Measurements from ENCODE around the gene CPA4.
"Not testable (repeated sequence)": the region's sequence is repeated elsewhere in the genome, so short reads cannot be mapped to it uniquely, and the experiment has no call there.

CPA4 gene, protein sequence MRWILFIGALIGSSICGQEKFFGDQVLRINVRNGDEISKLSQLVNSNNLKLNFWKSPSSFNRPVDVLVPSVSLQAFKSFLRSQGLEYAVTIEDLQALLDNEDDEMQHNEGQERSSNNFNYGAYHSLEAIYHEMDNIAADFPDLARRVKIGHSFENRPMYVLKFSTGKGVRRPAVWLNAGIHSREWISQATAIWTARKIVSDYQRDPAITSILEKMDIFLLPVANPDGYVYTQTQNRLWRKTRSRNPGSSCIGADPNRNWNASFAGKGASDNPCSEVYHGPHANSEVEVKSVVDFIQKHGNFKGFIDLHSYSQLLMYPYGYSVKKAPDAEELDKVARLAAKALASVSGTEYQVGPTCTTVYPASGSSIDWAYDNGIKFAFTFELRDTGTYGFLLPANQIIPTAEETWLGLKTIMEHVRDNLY

GRCh38 chr7:130292682-130293257, at the start of gene CPA4:
Gene CPA4 (plus strand): TSS chr7:130293161. CDS start chr7:130293181, 20 bp downstream.
- no peak for DNase-seq

DNA sequence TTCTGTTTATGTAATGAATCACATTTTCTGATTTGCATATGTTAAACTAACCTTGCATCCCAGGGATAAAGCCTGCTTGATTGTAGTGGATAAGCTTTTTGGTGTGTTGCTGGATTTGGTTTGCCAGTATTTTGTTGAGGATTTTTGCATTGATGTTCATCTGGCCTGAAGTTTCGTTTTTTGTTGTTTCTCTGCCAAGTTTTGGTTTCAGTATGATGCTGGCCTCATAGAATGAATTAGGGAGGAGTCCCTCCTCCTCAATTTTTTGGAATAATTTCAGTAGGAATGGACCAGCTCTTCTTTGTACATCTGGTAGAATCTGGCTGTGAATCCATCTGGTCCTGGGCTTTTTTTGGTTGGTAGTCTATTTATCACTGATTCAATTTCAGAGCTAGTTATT, 49.5 kb upstream of the CPA4 start:
- not testable (repeated sequence) for DNase-seq

DNA sequence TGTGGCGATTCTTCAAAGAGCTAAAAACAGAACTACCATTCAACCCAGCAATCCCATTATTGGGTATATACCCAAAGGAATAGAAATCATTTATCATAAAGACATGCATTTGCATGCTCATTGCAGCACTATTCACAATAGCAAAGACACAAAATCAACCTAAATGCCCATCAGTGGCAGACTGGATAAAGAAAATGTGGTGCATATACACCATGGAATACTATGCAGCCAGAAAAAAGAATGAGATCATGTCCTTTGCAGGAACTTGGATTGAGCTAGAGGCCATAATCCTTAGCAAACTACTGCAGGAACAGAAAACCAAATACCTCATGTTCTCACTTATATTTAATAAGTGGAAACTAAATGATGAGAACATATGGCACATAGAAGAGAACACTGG, 46.5 kb upstream of the CPA4 start:
- not testable (repeated sequence) for DNase-seq

- DNase-seq, result not testable (repeated sequence)
Measured at GRCh38 chr7:130248842-130249241, 44.1 kb upstream of the CPA4 start.

DNA sequence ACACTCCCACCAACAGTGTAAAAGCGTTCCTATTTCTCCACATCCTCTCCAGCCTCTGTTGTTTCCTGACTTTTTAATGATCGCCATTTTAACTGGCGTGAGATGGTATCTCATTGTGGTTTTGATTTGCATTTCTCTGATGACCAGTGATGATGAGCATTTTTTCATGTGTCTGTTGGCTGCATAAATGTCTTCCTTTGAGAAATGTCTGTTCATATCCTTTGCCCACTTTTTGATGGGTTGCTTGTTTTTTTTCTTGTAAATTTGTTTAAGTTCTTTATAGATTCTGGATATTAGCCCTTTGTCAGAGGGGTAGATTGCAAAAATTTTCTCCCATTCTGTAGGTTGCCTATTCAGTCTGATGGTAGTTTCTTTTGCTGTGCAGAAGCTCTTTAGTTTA, 43.3 kb upstream of the CPA4 start:
- not testable (repeated sequence) for DNase-seq

DNA sequence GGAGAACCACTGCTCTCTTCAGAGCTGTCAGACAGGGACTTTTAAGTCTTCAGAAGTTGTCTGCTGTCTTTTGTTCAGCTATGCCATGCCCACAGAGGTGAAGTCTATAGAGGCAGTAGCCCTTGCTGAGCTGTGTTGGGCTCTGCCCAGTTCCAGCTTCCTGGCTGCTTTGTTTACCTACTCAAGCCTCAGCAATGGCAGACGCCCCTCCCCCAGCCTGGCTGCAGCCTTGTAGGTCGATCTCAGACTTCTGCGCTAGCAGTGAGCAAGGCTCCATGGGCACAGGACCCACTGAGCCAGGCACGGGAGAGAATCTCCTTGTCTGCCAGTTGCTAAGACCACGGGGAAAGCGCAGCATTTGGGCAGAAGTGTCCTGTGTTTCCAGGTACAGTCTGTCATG, 38.4 kb upstream of the CPA4 start:
- DNase-seq, result no peak

DNA sequence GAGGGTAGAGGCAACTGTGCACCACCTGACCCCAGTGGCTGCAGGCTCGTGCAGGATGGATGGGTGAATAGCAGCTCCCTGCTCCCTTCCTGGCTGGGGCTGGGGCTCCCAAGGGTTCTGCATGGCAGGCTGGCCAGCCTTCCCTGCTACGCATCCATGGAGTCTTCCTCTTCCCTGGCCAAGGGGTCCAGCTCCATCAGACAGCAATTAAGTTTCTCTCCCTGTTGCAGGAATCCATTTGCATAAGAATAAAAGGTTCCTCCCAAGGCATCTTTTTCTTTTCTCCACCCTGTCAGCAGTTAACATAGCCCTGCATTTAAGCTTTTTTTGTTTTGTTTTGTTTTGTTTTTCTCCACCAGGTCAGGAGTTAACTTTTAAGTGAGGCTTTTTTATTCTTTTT, 36.3 kb upstream of the CPA4 start:
- DNase-seq, result no peak

DNA sequence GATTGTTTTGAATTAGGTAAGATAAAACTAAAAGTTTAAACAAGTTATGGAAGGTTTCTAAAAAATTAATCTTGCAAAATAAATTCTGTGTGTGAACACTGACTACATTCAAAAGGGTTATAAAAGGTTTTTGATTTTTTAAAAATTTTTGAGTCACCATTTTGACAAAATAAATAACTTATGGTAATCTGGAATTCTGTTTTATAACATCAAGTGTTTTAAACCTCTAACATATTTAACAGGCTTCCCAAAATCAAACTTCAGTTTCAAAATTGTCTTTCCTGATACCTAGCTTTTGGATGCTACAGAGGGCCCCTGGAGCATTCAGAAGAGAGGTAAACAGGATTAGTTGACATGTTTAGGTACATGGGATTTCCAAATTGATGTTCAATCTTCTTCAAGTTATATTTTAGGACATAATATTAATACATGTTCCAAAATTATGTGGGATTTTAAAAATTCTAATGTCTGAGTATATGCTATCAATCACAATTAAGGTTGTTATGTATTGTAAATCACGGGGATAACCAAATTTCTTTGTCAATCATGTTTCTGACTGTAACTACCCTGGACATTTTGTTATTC, 34.4 kb upstream of the CPA4 start:
- DNase-seq, result no peak

DNA sequence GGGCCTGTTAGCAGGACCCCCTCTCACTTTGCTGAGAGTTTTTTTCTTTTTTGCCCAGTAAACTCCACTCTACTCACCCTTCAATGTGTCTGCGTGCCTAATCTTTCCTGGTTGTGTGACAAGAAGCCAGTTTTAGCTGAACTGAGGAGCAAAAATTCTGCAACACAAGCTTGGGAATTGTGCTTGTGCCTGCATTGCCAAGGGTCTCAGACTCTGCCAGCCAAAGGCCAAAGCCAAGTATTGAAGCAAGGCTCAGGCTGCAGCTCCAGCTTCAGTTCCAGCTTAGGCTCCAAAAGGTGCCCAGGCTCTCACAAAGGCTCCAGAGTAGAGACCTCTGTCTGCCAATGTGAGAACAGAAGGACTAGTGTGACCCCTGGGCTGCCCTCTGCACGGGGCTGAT, 30.5 kb upstream of the CPA4 start:
- DNase-seq, result no peak

DNA sequence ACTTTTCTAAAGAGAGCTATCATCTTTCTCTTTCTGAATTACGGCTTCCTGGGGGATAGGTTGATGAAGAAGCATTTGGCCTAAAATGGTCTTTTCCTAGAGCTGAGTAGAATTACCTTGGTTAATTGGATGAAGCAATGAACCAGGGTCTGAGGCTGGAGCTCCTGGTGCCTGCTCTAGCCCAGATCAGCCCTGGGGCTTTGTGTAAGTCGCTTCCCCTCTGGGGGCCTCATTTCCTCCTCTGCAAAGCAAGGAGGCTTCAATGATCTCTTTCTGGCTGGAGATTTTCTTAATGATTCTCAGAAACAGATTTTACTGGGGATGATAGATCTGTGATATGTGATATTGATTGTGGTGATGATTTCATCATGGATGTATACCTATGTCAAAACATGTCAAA, 29.8 kb upstream of the CPA4 start:
- DNase-seq, result no peak

DNA sequence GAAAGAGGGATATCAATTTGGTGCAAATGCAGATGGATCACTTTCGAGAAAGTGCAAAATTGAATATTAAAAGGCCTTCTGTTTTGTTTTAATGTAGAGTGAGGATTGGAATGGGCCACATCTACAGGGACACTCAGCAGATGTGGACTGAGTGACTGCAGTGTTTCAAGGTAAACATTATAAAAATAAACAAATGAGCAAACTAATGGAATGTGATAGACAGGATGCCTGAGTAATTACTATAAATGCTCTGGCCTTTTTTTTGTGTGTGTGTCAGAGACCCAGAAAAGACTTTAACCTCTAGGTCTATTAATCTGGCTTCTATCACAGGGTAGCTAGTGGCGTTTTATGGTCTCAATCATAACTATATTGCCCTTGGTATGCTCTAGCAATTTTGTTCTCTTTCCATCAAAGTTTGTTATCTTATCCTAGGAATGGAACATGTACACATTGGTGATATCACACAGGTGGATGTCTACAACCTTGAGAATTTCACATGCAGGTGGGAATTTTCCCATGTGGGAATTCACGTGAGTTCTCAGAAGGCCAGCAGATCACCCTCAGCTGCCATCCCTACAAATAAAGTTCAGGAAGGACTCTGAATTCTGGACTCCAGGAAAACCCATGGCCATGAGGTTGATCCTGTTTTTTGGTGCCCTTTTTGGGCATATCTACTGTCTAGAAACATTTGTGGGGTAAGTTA, 26.6 kb upstream of the CPA4 start, which contains the start of gene CPA2:
TSS of gene CPA2 (plus strand) at position 606 of the 703 bp plus-strand sequence. CDS start at position 625, 19 bp downstream.
- DNase-seq, result no peak

GRCh38 chr7:130266961-130267321, 26.0 kb upstream of the CPA4 start:
- DNase-seq, result no peak

DNA sequence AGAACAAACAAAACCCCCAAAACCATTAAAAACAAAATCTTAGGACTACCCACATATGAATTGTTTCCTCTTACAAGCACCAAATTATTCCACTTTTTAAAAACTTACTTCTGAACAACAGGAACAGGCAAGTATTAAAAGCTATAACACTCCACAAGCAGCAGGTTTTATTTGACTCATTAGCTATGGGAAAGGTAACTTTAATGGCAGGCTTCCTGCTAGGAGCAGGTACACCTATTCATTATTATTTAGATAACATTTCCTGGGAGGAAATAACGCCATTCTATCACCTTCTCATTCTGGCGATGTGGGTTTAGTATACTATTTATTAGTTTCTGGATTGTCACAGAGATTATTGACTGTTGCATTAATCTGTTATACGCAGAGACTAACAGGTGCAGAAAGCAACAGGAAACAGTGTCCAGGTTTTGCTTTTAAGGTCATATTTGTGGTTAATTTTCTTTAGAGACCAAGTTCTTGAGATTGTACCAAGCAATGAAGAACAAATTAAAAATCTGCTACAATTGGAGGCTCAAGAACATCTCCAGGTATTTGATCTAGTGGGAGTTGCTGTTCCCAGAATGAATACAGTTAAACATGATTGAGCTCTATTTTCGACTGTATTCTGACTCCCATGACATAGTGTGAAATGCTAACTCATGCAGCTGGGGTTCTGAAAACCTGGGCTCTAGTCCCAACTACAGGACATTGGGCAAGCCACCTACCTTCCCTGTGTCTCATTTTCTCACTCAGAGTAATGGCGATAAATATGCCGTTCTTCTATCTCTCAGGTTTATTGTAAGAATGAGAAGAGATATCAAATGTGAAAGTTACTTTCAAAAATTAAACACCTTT, 24.3 kb upstream of the CPA4 start:
- no peak for DNase-seq

- DNase-seq, result no peak
Measured at GRCh38 chr7:130269318-130269694, 23.7 kb upstream of the CPA4 start.

DNA sequence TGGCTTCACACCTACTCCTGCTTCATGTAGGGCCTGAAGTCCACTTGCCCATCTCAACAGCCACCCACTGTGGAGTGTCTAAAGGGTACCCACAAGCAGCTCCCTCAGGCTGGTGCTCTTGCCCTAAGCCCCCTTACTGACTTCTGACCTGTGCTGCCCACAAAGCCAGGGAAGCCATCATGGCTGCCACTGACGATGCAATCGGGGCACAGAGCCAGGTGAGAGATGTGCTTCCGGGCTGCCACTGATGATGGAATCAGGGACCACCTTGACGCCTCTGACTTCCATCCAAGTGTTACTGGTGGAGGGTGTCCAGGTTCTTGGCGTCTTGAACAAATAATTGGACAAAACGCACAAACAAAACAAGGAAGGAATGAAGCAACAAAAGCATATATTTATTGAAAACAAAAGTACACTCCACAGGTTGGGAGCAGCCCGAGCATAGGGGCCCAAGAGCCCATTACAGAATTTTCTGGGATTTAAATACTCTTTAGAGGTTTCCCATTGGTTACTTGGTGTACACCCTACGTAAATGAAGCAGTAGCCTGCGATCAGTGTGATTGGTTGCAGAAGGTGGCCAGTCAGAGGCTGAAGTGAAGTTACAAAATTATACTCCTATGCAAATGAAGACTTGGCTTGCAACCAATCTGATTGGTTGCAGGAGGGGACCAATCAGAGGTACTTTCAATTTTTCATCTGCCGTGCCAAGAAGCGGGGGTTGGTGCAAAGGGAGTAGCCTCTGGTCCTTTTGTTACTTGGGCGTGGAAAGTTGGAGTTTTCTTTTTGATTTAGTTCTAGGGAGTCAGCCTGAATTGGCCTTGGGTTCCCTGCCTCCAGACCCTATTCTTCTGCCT, 21.8 kb upstream of the CPA4 start:
- DNase-seq, result peak; percentile 8

GRCh38 chr7:130272381-130273080, 20.4 kb upstream of the CPA4 start:
- DNase-seq, result peak; percentile 67

GRCh38 chr7:130273081-130273932, 19.7 kb upstream of the CPA4 start:
- peak; percentile 97 for DNase-seq

DNA sequence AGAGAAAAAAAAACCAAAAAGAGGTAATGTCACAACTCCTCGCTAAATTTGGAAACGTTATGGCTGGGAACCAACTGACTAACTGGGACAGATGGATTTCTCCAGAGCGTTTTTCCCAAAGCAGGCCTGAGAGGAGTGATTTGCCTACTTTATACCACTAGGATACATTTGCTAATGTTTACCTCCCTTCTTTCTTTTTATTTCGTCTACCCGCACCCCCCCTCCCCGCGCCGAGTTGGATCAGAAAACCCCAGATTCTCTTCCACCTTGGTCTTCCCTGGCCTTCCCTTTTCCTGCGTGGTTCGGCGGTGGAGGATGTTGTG, 19.1 kb upstream of the CPA4 start:
- DNase-seq, result no peak

DNA sequence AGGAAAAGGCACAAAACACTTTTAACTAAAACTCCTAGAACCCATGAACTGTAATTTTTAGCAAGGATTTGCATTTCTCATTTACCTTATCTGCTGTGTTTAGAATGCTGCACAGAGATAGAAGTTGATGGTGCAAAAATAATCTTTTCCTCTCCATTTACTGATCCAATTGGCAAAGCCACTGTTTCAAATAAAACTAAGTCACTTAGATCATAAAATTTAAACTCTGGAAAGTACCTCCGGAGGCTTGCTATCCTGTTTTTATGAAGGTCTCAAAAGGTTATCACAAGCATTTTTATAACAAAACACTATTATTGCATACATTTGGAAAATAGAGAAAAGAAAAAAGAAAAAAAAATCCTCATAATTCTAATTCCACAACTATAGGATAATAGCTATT, 18.7 kb upstream of the CPA4 start:
- DNase-seq, result no peak

DNA sequence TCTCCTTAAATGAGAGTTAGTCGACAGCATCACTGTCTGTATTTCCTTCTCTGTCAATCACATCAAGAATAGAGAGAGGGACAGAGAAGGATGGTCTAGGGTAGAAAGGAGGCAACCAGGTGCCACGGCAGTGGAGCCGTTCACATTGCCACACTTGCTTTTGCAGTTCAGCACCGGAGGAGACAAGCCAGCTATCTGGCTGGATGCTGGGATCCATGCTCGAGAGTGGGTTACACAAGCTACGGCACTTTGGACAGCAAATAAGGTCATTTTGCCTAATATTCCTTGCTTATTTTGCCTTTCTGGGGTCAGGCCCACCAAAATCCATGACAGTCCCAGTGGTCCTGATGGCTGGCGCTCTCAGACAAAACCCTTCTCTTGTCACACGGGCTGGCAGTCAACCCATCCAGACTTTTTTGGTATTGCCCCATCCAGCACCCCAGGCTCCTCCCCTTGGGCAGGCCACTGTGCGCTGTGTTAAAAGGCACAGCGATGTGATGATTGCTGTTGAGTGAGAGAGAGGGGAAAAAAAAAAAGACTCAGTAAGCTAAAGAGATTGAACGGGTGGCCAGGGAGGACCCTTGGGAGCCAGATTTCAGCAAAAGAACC, 17.9 kb upstream of the CPA4 start:
- DNase-seq, result peak; percentile 32

Measured in DMS79 (cell line).